Astrocyte (in vitro differentiated cells and primary cell): Measurements from ENCODE around the gene SCGB3A2. TPM values are rescaled to one million over a fixed set of nuclear protein-coding genes. Genes with fewer than 3 reads are reported as not detected.

Source experiments
- DNase-seq: peaks from one replicate; pipeline ENCODE4 v3.0.0-alpha.2; 2010; ENCODE audit warnings: low read depth
- FAIRE-seq: peaks from 2 replicates; lab custom pipeline; 2011; peaks lifted over from hg19 to GRCh38; lab: Jason Lieb, UNC
- H2AFZ ChIP-seq: 2 replicates; pipeline ENCODE4 v1.6.0; 2012; ENCODE audit warnings: low read depth, low read length, inconsistent platforms
- H3K27ac ChIP-seq: 2 replicates; pipeline ENCODE4 v1.5.1; 2011; ENCODE audit warnings: low read depth, low read length, inconsistent platforms
- H3K27me3 ChIP-seq: 2 replicates; pipeline ENCODE4 v1.6.0; 2011; ENCODE audit warnings: low read length, inconsistent platforms; ENCODE audit not compliant: insufficient read depth
- H3K36me3 ChIP-seq: 2 replicates; pipeline ENCODE4 v1.5.1; 2011; ENCODE audit warnings: low read length, inconsistent platforms; ENCODE audit not compliant: insufficient read depth
- H3K4me1 ChIP-seq: 2 replicates; pipeline ENCODE4 v1.5.1; 2011; ENCODE audit warnings: low read length, inconsistent platforms; ENCODE audit not compliant: insufficient read depth
- H3K4me2 ChIP-seq: 2 replicates; pipeline ENCODE4 v1.6.0; 2012; ENCODE audit warnings: low read length, inconsistent platforms
- H3K4me3 ChIP-seq: 2 replicates; pipeline ENCODE4 v1.5.1; 2011; ENCODE audit warnings: low read depth, mild to moderate bottlenecking, low read length, inconsistent platforms; ENCODE audit not compliant: insufficient read depth
- H3K79me2 ChIP-seq: 2 replicates; pipeline ENCODE4 v1.6.0; 2012; ENCODE audit warnings: mild to moderate bottlenecking, low read length, inconsistent platforms; ENCODE audit not compliant: insufficient read depth
- H3K9ac ChIP-seq: 2 replicates; pipeline ENCODE4 v1.6.0; 2012; ENCODE audit warnings: mild to moderate bottlenecking, low read length, inconsistent platforms
- H3K9me3 ChIP-seq: 2 replicates; pipeline ENCODE4 v1.5.1; 2012; ENCODE audit warnings: low read depth, mild to moderate bottlenecking, low read length, inconsistent platforms; ENCODE audit not compliant: insufficient read depth
- H4K20me1 ChIP-seq: 2 replicates; pipeline ENCODE4 v1.6.0; 2012; ENCODE audit warnings: low read length, inconsistent platforms; ENCODE audit not compliant: insufficient read depth
- H3K27ac Mint-ChIP-seq: one replicate; pipeline ENCODE4 v1.8.0; 2021; ENCODE audit warnings: mild to moderate bottlenecking, mixed read lengths; ENCODE audit not compliant: unreplicated experiment
- H3K27me3 Mint-ChIP-seq: one replicate; pipeline ENCODE4 v1.8.0; 2021; ENCODE audit warnings: low read depth, mixed read lengths; ENCODE audit not compliant: unreplicated experiment
- H3K36me3 Mint-ChIP-seq: one replicate; pipeline ENCODE4 v1.8.0; 2021; ENCODE audit warnings: low read depth, mixed read lengths; ENCODE audit not compliant: unreplicated experiment
- H3K4me1 Mint-ChIP-seq: one replicate; pipeline ENCODE4 v1.8.0; 2021; ENCODE audit warnings: low read depth, mixed read lengths; ENCODE audit not compliant: unreplicated experiment
- H3K4me3 Mint-ChIP-seq: one replicate; pipeline ENCODE4 v1.8.0; 2021; ENCODE audit warnings: mild to moderate bottlenecking, moderate library complexity, mixed read lengths; ENCODE audit not compliant: unreplicated experiment
- H3K9me3 Mint-ChIP-seq: one replicate; pipeline ENCODE4 v1.8.0; 2021; ENCODE audit warnings: mild to moderate bottlenecking, mixed read lengths; ENCODE audit not compliant: unreplicated experiment
- EZH2 ChIP-seq: IDR thresholded peaks from 2 replicates; pipeline ENCODE4 v1.6.1; 2012; ENCODE audit warnings: mild to moderate bottlenecking, low read length, inconsistent platforms; ENCODE audit not compliant: insufficient read depth
- total RNA-seq: library from RNA; stranded (reverse); gene quantifications from 2 replicates; pipeline ENCODE4 v1.2.1, GENCODE V29; 2021
- TF ChIP-seq, protein P1 (sequence below): IDR thresholded peaks from 2 replicates; pipeline ENCODE4 v1.5.1; 2011; ENCODE audit warnings: low read depth, mild to moderate bottlenecking, inconsistent platforms, low read length, moderate library complexity; ENCODE audit not compliant: insufficient read depth

SCGB3A2 gene
- total RNA-seq, 1 donor from 2014 or later: 0.59 TPM

DNA sequence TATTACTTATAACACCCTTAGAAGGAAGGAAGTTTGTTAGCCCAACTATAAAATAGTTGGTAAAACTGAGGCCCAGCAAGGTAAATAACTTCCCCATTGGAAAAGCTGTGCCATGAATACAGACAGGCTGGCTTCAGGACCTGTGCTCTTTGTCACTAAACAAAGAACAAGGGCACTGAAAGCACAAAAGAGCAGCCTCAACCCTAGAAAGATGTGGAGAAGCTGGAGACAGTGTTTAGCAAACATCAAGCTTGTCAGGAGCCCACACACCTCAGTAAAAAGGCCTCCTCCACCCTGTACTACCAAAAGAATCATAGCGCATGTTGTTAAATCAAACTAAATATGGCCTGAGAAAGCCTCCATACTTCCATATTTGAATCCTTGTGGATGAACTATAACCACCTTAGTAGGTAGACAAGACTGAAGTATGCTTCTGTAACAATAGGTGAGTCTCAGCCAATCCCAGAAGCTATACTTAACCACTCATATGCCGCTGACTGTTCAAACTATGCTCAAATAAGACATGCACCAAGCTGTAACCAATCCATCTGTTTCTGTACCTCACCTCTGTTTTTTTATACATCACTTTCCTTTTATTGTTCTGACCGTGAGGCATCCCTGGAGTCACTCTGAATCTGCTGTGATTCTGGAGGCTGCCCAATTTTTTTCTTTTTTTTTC, 18.4 kb upstream of the SCGB3A2 start:
- H4K20me1 ChIP-seq: no peaks in the 10 kb centered on the region
- no peak for TF ChIP-seq EZH2
- TF ChIP-seq, protein P1, sequence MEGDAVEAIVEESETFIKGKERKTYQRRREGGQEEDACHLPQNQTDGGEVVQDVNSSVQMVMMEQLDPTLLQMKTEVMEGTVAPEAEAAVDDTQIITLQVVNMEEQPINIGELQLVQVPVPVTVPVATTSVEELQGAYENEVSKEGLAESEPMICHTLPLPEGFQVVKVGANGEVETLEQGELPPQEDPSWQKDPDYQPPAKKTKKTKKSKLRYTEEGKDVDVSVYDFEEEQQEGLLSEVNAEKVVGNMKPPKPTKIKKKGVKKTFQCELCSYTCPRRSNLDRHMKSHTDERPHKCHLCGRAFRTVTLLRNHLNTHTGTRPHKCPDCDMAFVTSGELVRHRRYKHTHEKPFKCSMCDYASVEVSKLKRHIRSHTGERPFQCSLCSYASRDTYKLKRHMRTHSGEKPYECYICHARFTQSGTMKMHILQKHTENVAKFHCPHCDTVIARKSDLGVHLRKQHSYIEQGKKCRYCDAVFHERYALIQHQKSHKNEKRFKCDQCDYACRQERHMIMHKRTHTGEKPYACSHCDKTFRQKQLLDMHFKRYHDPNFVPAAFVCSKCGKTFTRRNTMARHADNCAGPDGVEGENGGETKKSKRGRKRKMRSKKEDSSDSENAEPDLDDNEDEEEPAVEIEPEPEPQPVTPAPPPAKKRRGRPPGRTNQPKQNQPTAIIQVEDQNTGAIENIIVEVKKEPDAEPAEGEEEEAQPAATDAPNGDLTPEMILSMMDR: no peak
- H3K4me3 ChIP-seq: no peak overlapping the region
- no peaks in the 10 kb centered on the region for H3K79me2 ChIP-seq
- H3K27me3 Mint-ChIP-seq: no peaks in the 10 kb centered on the region
- FAIRE-seq: no peak
- no peaks in the 10 kb centered on the region for H3K4me1 ChIP-seq
- H3K4me1 Mint-ChIP-seq: peaks cover 4% of the 10 kb centered on the region
- H3K9me3 Mint-ChIP-seq: no peaks in the 10 kb centered on the region
- no peak overlapping the region for H3K27ac Mint-ChIP-seq
- no peak overlapping the region for H3K4me2 ChIP-seq
- no peak overlapping the region for H3K27ac ChIP-seq
- H2AFZ ChIP-seq: no peak overlapping the region
- no peak overlapping the region for H3K4me3 Mint-ChIP-seq
- DNase-seq: no peak
- H3K36me3 Mint-ChIP-seq: no peaks in the 10 kb centered on the region
- no peaks in the 10 kb centered on the region for H3K27me3 ChIP-seq
- no peaks in the 10 kb centered on the region for H3K9me3 ChIP-seq
- H3K9ac ChIP-seq: no peak overlapping the region
- no peaks in the 10 kb centered on the region for H3K36me3 ChIP-seq

DNA sequence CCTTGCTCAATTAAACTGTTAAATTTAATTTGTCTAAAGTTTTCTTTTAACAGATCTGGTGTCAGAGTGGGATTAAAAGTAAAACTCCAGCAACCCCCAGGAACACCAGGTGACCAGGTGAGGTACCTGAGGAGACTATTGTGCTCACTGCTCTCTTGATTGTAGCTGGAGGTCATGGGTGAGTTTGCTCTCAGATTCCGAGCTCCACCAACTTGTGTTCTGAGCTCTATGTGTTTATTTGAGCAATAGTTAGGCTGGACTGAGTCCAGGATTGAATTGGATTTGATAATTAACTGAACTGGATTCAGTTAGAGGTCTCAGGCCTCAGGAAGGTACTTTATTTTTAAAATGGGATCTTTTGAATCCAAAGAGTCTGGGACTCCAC, 17.9 kb upstream of the SCGB3A2 start:
- Histone ChIP-seq H3K27ac (no peak overlapping the region), H3K9ac (no peak overlapping the region), H3K27me3 (no peaks in the 10 kb centered on the region), H4K20me1 (no peaks in the 10 kb centered on the region), H3K9me3 (no peaks in the 10 kb centered on the region), H3K4me3 (no peak overlapping the region), H2AFZ (no peak overlapping the region), H3K4me2 (no peak overlapping the region), H3K79me2 (no peaks in the 10 kb centered on the region), H3K36me3 (no peaks in the 10 kb centered on the region), H3K4me1 (no peaks in the 10 kb centered on the region)
- H3K4me3 Mint-ChIP-seq: no peak overlapping the region
- no peaks in the 10 kb centered on the region for H3K9me3 Mint-ChIP-seq
- DNase-seq (no peak), FAIRE-seq (no peak)
- peaks cover 4% of the 10 kb centered on the region for H3K4me1 Mint-ChIP-seq
- TF ChIP-seq, protein P1: no peak
- TF ChIP-seq EZH2: no peak
- no peak overlapping the region for H3K27ac Mint-ChIP-seq
- no peaks in the 10 kb centered on the region for H3K36me3 Mint-ChIP-seq
- no peaks in the 10 kb centered on the region for H3K27me3 Mint-ChIP-seq

DNA sequence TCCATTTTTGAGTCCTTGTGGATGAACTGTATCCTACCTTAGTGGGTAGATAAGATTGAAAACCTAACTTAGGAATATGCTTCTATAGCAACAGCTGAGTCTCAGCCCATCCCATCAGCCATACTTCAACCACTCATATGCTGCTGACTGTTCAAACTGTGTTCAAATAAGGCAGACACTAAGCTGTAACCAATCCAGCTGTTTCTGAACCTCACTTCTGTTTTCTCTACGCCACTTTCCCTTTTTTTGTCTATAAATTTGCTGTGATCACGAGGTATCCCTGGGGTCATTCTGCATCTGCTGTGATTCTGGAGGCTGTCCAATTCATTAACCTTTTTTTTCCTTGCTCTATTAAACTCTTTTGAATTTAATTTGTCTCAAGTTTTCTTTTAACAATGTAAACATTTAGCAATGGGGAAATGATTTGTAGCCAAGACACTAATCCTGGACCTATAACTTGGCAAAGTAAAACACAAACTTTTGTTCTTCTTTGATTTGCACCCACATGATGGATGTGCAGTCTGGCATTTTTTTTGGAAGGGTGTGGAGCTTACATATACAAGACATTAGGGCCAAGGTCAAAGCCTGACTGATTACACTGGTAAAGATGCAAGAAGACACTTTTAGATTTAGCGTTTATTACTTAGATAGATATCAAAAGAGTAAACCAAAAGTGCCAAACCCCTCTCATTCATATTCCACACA, 14.9 kb upstream of the SCGB3A2 start:
- peaks cover 2% of the 10 kb centered on the region for H3K36me3 Mint-ChIP-seq
- H3K27ac ChIP-seq: no peak overlapping the region
- DNase-seq (no peak), FAIRE-seq (no peak)
- no peak for TF ChIP-seq EZH2
- no peak overlapping the region for H3K27ac Mint-ChIP-seq
- H3K4me3 ChIP-seq: no peak overlapping the region
- no peak overlapping the region for H3K4me3 Mint-ChIP-seq
- H2AFZ ChIP-seq: no peak overlapping the region
- H3K9me3 ChIP-seq: no peaks in the 10 kb centered on the region
- no peaks in the 10 kb centered on the region for H4K20me1 ChIP-seq
- H3K79me2 ChIP-seq: no peaks in the 10 kb centered on the region
- H3K36me3 ChIP-seq: no peaks in the 10 kb centered on the region
- no peak overlapping the region for H3K4me2 ChIP-seq
- no peaks in the 10 kb centered on the region for H3K4me1 ChIP-seq
- H3K27me3 ChIP-seq: no peaks in the 10 kb centered on the region
- peaks cover 4% of the 10 kb centered on the region for H3K4me1 Mint-ChIP-seq
- H3K27me3 Mint-ChIP-seq: peaks cover 2% of the 10 kb centered on the region
- no peaks in the 10 kb centered on the region for H3K9me3 Mint-ChIP-seq
- H3K9ac ChIP-seq: no peak overlapping the region
